WERI-Rb-1 (cell line): ENCODE measurements around the gene RPL14.
A peak's percentile ranks its signal among the peaks of the same experiment; 100 is the strongest.

Experiments
- DNase-seq: peaks from one replicate; pipeline ENCODE4 v3.0.0-alpha.2; 2020
- H3K27ac ChIP-seq: fragments of 250-450 bp; sonication (Bioruptor Pico); 2 replicates; pipeline ENCODE4 v1.5.1; 2020; ENCODE audit warnings: mild to moderate bottlenecking, moderate library complexity
- H3K27me3 ChIP-seq: fragments of 250-450 bp; sonication (Bioruptor Pico); 2 replicates; pipeline ENCODE4 v1.5.1; 2021; ENCODE audit warnings: mild to moderate bottlenecking, low read depth, moderate library complexity; ENCODE audit not compliant: insufficient read depth, severe bottlenecking
- H3K36me3 ChIP-seq: fragments of 250-450 bp; sonication (Bioruptor Pico); 2 replicates; pipeline ENCODE4 v1.5.1; 2020; ENCODE audit warnings: mild to moderate bottlenecking, moderate library complexity
- H3K4me3 ChIP-seq: 2 replicates; pipeline ENCODE4 v1.5.1; 2011; ENCODE audit warnings: low read depth, mild to moderate bottlenecking, control low read depth, low read length
- H3K9me3 ChIP-seq: fragments of 250-450 bp; sonication (Bioruptor Pico); 2 replicates; pipeline ENCODE4 v1.5.1; 2021; ENCODE audit warnings: mild to moderate bottlenecking, moderate library complexity; ENCODE audit not compliant: severe bottlenecking
- TF ChIP-seq, protein P1 (sequence below): IDR thresholded peaks from 2 replicates; pipeline ENCODE4 v1.5.1; 2011; ENCODE audit warnings: low read depth, mild to moderate bottlenecking, control low read depth, inconsistent platforms, low read length

RPL14 gene

DNA sequence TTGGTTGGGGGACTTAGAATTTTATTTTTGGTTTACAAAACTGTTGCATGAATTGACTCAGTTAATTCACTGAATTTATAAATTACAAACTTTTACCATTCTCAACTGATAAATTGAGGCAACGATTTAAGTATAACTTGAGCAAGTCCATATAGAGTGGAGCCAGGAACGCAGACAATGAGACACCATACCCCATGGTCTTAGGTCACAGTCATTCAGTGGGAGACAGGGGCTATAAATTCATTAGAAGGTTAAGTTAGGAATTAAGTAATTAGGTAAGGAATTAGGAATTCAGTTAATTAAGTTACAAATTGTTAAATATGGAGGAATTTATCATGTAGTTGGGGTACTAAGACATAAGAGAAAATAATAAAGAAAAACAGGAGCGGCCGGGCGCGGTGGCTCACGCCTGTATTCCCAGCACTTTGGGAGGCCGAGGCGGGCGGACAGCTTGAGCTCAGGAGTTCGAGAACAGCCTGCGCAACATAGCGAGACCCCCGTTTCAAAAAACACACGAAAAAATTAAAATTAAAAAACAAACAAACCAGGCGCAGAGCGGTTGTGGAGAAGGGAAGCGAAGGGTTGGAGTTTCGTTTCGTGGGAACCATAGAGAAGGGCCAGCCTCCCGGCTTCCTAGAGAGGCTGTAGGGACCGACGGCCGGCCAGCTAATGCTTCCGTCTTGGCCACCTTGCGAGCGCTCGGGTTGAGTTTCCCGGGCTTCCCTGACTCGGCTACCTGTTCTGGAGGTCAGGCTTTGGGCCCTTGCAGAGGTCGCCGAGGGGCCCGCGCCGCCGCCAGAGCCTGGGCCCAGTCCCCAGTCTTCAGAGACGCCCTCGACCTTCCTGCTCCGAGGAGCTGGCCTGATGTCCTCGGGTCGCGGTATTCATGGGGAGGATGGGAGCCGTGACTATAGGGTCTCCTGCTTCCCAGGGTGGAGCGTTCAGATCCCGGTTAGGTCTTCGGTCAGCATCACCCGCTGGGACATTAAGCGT is 19.6 kb downstream of the RPL14 start, which contains the start of gene ZNF619:
TSS of gene ZNF619 (plus strand) at position 645 of the 993 bp plus-strand sequence. CDS start 858 bp downstream, outside the sequence.
- Histone ChIP-seq H3K27me3 (no peaks in the 10 kb centered on the region), H3K4me3 (peak within 1 kb of the TSS; percentile 75), H3K36me3 (peaks cover 11% of the 10 kb centered on the region), H3K9me3 (no peaks in the 10 kb centered on the region), H3K27ac (peak within 1 kb of the TSS; percentile 74)
- DNase-seq, result peak; percentile 73
- TF ChIP-seq, protein P1, sequence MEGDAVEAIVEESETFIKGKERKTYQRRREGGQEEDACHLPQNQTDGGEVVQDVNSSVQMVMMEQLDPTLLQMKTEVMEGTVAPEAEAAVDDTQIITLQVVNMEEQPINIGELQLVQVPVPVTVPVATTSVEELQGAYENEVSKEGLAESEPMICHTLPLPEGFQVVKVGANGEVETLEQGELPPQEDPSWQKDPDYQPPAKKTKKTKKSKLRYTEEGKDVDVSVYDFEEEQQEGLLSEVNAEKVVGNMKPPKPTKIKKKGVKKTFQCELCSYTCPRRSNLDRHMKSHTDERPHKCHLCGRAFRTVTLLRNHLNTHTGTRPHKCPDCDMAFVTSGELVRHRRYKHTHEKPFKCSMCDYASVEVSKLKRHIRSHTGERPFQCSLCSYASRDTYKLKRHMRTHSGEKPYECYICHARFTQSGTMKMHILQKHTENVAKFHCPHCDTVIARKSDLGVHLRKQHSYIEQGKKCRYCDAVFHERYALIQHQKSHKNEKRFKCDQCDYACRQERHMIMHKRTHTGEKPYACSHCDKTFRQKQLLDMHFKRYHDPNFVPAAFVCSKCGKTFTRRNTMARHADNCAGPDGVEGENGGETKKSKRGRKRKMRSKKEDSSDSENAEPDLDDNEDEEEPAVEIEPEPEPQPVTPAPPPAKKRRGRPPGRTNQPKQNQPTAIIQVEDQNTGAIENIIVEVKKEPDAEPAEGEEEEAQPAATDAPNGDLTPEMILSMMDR, result no peak

DNA sequence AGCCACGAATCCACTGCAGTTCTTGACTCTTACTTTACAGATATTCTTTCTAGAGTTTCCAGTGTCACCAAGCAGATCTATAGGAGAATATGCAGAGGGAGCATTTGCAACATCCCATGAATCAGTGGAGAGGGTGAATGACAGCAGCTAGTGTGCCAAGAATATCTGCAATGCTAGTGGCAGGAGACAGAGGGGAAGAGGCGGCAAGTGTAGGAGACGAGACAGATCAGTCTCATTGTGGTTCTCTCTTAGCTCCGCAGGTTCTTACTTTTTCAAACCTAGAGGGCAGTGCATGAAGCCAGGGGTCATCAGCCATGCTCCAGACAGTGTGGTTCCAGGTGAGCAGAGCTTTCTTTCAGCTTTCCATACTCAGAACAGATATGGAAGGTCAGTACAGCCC is 20.5 kb downstream of the RPL14 start:
- no peaks in the 10 kb centered on the region for H3K27me3 ChIP-seq
- peaks cover 18% of the 10 kb centered on the region for H3K36me3 ChIP-seq
- no peak for DNase-seq
- H3K9me3 ChIP-seq, result no peaks in the 10 kb centered on the region
- no peak overlapping the region for H3K27ac ChIP-seq
- H3K4me3 ChIP-seq, result peak overlapping the region; percentile 75
- TF ChIP-seq, protein P1, result no peak

DNA sequence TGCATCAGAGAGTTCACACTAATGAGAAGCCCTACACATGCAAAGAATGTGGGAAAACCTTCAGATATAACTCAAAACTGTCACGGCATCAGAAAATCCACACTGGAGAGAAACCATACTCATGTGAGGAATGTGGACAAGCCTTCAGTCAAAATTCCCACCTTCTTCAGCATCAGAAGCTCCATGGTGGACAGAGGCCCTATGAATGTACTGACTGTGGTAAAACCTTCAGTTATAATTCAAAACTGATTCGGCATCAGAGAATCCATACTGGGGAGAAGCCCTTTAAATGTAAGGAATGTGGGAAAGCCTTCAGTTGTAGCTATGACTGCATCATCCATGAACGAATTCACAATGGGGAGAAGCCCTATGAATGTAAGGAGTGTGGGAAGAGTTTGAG is 30.0 kb downstream of the RPL14 start:
- Histone ChIP-seq H3K27ac (no peak overlapping the region), H3K36me3 (peaks cover 36% of the 10 kb centered on the region), H3K27me3 (no peaks in the 10 kb centered on the region), H3K9me3 (peaks cover 5% of the 10 kb centered on the region), H3K4me3 (no peak overlapping the region)
- TF ChIP-seq, protein P1, result no peak
- DNase-seq, result no peak

DNA sequence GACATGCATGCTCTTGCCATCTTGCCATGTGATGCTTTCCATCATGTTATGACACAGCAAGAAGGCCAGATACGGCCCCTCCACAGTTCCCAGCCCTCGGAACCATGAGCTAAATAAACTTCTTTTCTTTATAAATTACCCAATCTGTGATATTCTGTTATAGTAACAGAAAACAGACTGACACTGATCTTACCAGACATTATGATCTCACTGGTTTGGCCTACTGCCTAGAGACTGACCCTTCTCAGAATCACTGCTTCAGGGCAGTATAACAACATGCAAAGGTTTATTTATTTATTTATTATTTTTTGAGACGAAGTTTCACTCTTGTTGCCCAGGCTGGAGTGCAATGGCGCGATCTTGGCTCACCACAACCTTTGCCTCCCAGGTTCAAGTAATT is 33.8 kb downstream of the RPL14 start:
- TF ChIP-seq, protein P1, result no peak
- H3K4me3 ChIP-seq, result no peak overlapping the region
- H3K9me3 ChIP-seq, result peaks cover 5% of the 10 kb centered on the region
- no peaks in the 10 kb centered on the region for H3K27me3 ChIP-seq
- DNase-seq, result no peak
- H3K27ac ChIP-seq, result no peak overlapping the region
- H3K36me3 ChIP-seq, result peaks cover 16% of the 10 kb centered on the region

DNA sequence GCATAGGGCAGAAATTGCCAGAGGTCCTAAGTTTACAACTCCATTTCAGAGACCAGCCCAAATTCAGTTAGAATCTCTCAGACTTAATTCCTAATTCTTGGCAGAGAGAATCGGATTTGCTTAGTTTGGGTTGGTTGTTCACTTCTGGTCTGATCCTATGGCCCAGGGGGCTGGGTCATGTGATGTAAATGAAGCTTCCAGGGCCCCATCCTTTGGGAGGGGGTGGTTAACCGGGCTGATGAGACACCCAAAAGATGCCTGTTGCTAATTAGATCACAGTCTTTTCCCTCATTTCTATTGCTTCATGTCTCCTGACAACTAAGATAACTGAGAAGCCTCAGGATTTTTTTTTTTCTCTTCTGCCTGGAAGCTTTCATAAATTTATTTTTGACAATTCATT is 37.6 kb downstream of the RPL14 start:
- H3K9me3 ChIP-seq, result no peaks in the 10 kb centered on the region
- DNase-seq, result no peak
- no peaks in the 10 kb centered on the region for H3K36me3 ChIP-seq
- H3K27ac ChIP-seq, result no peak overlapping the region
- TF ChIP-seq, protein P1, result no peak
- no peak overlapping the region for H3K4me3 ChIP-seq
- H3K27me3 ChIP-seq, result no peaks in the 10 kb centered on the region
